A549 treated with AZD2906 at 1 μM for 4 hours (cell line): ENCODE results near the gene OR9A2. TPM values are rescaled to one million over a fixed set of nuclear protein-coding genes. Genes with fewer than 3 reads are reported as not detected.

Source experiments
- total RNA-seq: library from RNA; stranded (reverse); fragments of 200-300 nt; extraction: Qiagen RNA extraction; gene quantifications from 5 replicates; pipeline ENCODE4 v1.2.3, GENCODE V29; 2022

OR9A2 gene, protein sequence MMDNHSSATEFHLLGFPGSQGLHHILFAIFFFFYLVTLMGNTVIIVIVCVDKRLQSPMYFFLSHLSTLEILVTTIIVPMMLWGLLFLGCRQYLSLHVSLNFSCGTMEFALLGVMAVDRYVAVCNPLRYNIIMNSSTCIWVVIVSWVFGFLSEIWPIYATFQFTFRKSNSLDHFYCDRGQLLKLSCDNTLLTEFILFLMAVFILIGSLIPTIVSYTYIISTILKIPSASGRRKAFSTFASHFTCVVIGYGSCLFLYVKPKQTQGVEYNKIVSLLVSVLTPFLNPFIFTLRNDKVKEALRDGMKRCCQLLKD
- not detected in 5 replicates for total RNA-seq

DNA sequence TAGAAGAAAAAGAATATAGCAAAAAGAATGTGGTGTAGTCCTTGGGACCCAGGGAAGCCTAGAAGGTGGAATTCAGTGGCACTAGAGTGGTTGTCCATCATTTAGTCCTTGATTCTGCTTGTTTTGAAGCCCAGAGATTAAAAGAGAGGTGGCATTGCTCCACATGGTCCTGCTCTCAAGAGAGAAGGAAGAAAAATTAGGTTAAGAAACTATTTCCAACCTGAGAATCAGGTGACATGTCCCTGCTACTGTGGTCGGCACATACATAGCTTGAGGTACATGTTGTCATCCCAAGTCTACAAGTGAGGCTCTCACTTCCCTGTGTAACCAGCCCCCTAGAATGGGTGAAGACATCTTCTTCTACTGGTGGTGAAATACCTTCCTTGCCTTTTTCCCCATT, at the start of gene OR9A2:
Gene OR9A2 (minus strand): TSS at position 101 of the 400 bp plus-strand sequence. CDS start 0 bp downstream, at position 101.

DNA sequence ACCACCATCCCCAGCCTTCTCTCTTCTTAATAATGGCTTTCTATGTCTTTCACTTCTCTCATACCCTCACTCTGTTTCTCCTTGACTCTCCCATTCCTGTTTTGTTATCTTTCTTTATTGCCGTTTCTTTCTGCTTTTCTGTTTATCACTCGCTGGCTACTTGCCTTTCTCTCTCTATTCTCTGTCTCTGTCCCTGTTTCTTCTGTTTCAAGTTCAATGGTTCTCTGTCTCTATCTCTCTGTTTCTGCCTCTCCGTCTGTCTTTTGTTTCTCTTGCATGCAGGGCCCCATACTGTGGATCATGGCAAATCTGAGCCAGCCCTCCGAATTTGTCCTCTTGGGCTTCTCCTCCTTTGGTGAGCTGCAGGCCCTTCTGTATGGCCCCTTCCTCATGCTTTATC, 25.1 kb upstream of the OR9A2 start, which contains the start of gene OR6V1:
Gene OR6V1 (plus strand): TSS at position 301 of the 400 bp plus-strand sequence. CDS start 0 bp downstream, at position 301.

Other genes with a start within 250 kb of the OR9A2 start
- 0.40 to 0.87 TPM (median 0.60 TPM) in 5 replicates for gene EPHB6, start 172.1 kb downstream of the OR9A2 start, total RNA-seq
- 0.02 TPM in 1 of 5 replicates, not detected in the others for gene TRPV6, start 141.4 kb downstream of the OR9A2 start, total RNA-seq
- not detected in 5 replicates for gene TRPV5, start 93.4 kb downstream of the OR9A2 start, total RNA-seq
- not detected in 5 replicates for gene LLCFC1, start 87.6 kb downstream of the OR9A2 start, total RNA-seq
- gene KEL, start 64.8 kb downstream of the OR9A2 start, total RNA-seq: 0.08 TPM in 1 of 5 replicates, not detected in the others
- gene OR6V1, start 25.2 kb upstream of the OR9A2 start, total RNA-seq: not detected in 5 replicates
- gene PIP, start 104.9 kb upstream of the OR9A2 start, total RNA-seq: 0.16 to 0.41 TPM (median 0.29 TPM) in 3 of 5 replicates, not detected in the others
- not detected in 5 replicates for gene TAS2R39, start 156.3 kb upstream of the OR9A2 start, total RNA-seq
- gene TAS2R40, start 194.9 kb upstream of the OR9A2 start, total RNA-seq: not detected in 5 replicates
- 106 to 121 TPM (median 118 TPM) in 5 replicates for gene GSTK1, start 236.3 kb upstream of the OR9A2 start, total RNA-seq